Ascending aorta (tissue), 2 donors: ENCODE results near the gene EIF3K. TPM values are rescaled to one million over a fixed set of nuclear protein-coding genes. Genes with fewer than 3 reads are reported as not detected.
A peak's percentile ranks its signal among the peaks of the same experiment; 100 is the strongest.

Source experiments
- DNase-seq, 2 donors: peaks; one replicate each; pipeline ENCODE4 v3.0.0-alpha.2; 2019; ENCODE audit warnings: low spot score in 2 of 2
- H3K27ac ChIP-seq, 2 donors: fragments of 200-600 bp; sonication (generic); one replicate each; pipeline ENCODE4 v1.5.1; 2016 to 2017; ENCODE audit warnings: mild to moderate bottlenecking in 1 of 2
- H3K27me3 ChIP-seq: fragments of 200-600 bp; sonication (generic); one replicate; pipeline ENCODE4 v1.5.1; 2017
- H3K36me3 ChIP-seq, 2 donors: fragments of 200-600 bp; sonication (generic); one replicate each; pipeline ENCODE4 v1.5.1; 2016
- H3K4me1 ChIP-seq, 2 donors: fragments of 200-600 bp; sonication (generic); one replicate each; pipeline ENCODE4 v1.5.1; 2016 to 2017; ENCODE audit warnings: mild to moderate bottlenecking in 1 of 2
- H3K4me3 ChIP-seq, 2 donors: fragments of 200-600 bp; sonication (generic); one replicate each; pipeline ENCODE4 v1.5.1; 2016 to 2017; ENCODE audit warnings: mild to moderate bottlenecking in 1 of 2
- H3K9me3 ChIP-seq, 2 donors: fragments of 200-600 bp; sonication (generic); one replicate each; pipeline ENCODE4 v1.5.1; 2016
- CTCF ChIP-seq, 3 experiments: fragments of 200-600 bp in 2 of 3; fragments of 450-650 bp in 1 of 3; sonication (generic) in 2 of 3; IDR thresholded peaks; one replicate each; pipeline ENCODE4 v1.5.1; 2016 to 2019; ENCODE audit warnings: antibody characterized with exemption in 3 of 3, mild to moderate bottlenecking in 1 of 3, moderate library complexity in 1 of 3
- intact Hi-C: fragments of 100-400 bp; cut with DNase I; formaldehyde crosslinking; loops from one replicate; pipeline ENCODE4 v1.15.1; 2023
- total RNA-seq: library from RNA; depleted of rRNA; stranded (reverse); fragments of >200 nt; gene quantifications from one replicate; pipeline ENCODE4 v1.1.0, GENCODE V29; 2016

Gene EIF3K
- total RNA-seq, 1 donor from 2014 or later = 696 TPM

- no peak overlapping the region for H3K4me3 ChIP-seq
- no peaks in the 10 kb centered on the region for H3K27me3 ChIP-seq
- peaks cover 9 to 52% of the 10 kb centered on the region in 2 donors for H3K36me3 ChIP-seq
- intact Hi-C loops = loop anchor here (2.0 to 5.0 kb wide), 3 partner anchors 93 to 232 kb away; partner anchors contain the start of gene FAM98C
- peak; percentile 87 to 96 (median 89) for TF ChIP-seq CTCF (IDR thresholded peaks at IDR 0.05)
- H3K9me3 ChIP-seq = no peaks in the 10 kb centered on the region
- peak in 1 of 2 donors; percentile 85 for DNase-seq
- no peak overlapping the region for H3K27ac ChIP-seq
- H3K4me1 ChIP-seq = peaks cover 0 to 3% of the 10 kb centered on the region in 2 donors
Measured at GRCh38 chr19:38634757-38635482, 15.9 kb downstream of the EIF3K start.

GRCh38 chr19:38635483-38636399 is 16.8 kb downstream of the EIF3K start:
- no peak for TF ChIP-seq CTCF (IDR thresholded peaks at IDR 0.05)
- no peak for DNase-seq
- Histone ChIP-seq H3K27me3 (no peaks in the 10 kb centered on the region), H3K9me3 (no peaks in the 10 kb centered on the region), H3K4me1 (peaks cover 0 to 3% of the 10 kb centered on the region in 2 donors), H3K27ac (no peak overlapping the region), H3K4me3 (no peak overlapping the region), H3K36me3 (peaks cover 9 to 44% of the 10 kb centered on the region in 2 donors)
- intact Hi-C loops = loop anchor here (2.0 to 5.0 kb wide), 3 partner anchors 93 to 233 kb away; partner anchors contain the start of gene FAM98C

GRCh38 chr19:38638461-38638860 is 19.5 kb downstream of the EIF3K start:
- no peak for TF ChIP-seq CTCF (IDR thresholded peaks at IDR 0.05)
- no peak overlapping the region for H3K27ac ChIP-seq

DNA sequence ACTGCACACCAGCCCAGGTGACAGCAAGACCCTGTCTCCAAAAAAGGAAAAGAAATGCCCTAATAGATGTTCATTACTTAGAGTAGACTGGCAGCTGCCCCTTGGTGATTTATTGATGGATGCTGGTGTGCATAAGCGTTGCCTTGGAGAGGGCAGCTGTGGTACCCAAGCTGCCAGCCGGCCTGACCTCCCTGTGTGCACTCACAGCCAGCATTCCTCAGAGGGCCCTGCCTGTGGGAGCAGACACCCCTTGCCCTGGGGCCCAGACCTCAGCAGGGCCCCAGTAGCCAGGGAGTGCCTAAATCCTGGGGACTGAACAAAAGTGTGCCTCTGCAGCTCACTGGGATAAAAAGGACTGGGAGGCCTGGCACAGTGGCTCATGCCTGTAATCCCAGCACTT is 20.7 kb downstream of the EIF3K start:
- DNase-seq = no peak
- no peaks in the 10 kb centered on the region for H3K9me3 ChIP-seq
- no peak for TF ChIP-seq CTCF (IDR thresholded peaks at IDR 0.05)
- H3K4me3 ChIP-seq = no peak overlapping the region
- no peak overlapping the region for H3K27ac ChIP-seq
- intact Hi-C loops = loop anchor here (5.0 kb wide), 1 partner anchor 97 kb away; no protein-coding TSS in a partner anchor
- H3K4me1 ChIP-seq = peaks cover 0 to 3% of the 10 kb centered on the region in 2 donors
- H3K36me3 ChIP-seq = peaks cover 9 to 19% of the 10 kb centered on the region in 2 donors
- H3K27me3 ChIP-seq = no peaks in the 10 kb centered on the region

More at GRCh38 chr19:38638461-38638860, 19.5 kb downstream of the EIF3K start:
- Histone ChIP-seq H3K9me3 (no peaks in the 10 kb centered on the region), H3K36me3 (peaks cover 9 to 19% of the 10 kb centered on the region in 2 donors), H3K4me1 (peaks cover 0 to 3% of the 10 kb centered on the region in 2 donors), H3K27me3 (no peaks in the 10 kb centered on the region), H3K4me3 (no peak overlapping the region)
- no peak for DNase-seq
- intact Hi-C loops = loop anchor here (5.0 kb wide), 1 partner anchor 96 kb away; no protein-coding TSS in a partner anchor

- Histone ChIP-seq H3K4me1 (no peaks in the 10 kb centered on the region), H3K4me3 (no peak overlapping the region), H3K27ac (no peak overlapping the region), H3K9me3 (no peaks in the 10 kb centered on the region), H3K36me3 (peaks cover 9 to 14% of the 10 kb centered on the region in 2 donors), H3K27me3 (no peaks in the 10 kb centered on the region)
- intact Hi-C loops = no loop called here
- no peak for TF ChIP-seq CTCF (IDR thresholded peaks at IDR 0.05)
- no peak for DNase-seq
Measured at GRCh38 chr19:38640368-38640767, 21.4 kb downstream of the EIF3K start.
